Panc1 (cell line): ENCODE data around the gene WWTR1.

Source experiments
- CTCF ChIP-seq: fragments of 450-650 bp; IDR thresholded peaks from 2 replicates; pipeline ENCODE4 v1.5.1; 2017; ENCODE audit warnings: mild to moderate bottlenecking
- POLR2AphosphoS5 ChIP-seq: IDR thresholded peaks from 2 replicates; pipeline ENCODE4 v1.6.1; 2012; ENCODE audit warnings: mild to moderate bottlenecking, low read depth, low read length, moderate library complexity
- REST ChIP-seq, 2 experiments: IDR thresholded peaks; 2 replicates each; pipeline ENCODE4 v1.6.1; 2011 to 2012; ENCODE audit warnings: low read depth in 2 of 2, control low read depth in 1 of 2, low read length in 1 of 2, mild to moderate bottlenecking in 1 of 2, moderate library complexity in 1 of 2; ENCODE audit not compliant: insufficient read depth in 1 of 2
- SIN3A ChIP-seq: IDR thresholded peaks from 2 replicates; pipeline ENCODE4 v1.6.1; 2012; ENCODE audit warnings: low read depth, mild to moderate bottlenecking, low read length, moderate library complexity, borderline replicate concordance; ENCODE audit not compliant: insufficient read depth

- no peak for TF ChIP-seq POLR2AphosphoS5
- TF ChIP-seq CTCF, result no peak
- TF ChIP-seq REST (IDR thresholded peaks at IDR 0.05; ENCODE audit: insufficient read depth in 1 of 2, low read depth in 2 of 2, low read length in 1 of 2), result peak in 1 of 2 experiments; percentile 52; a peak in 1 of 4 replicates
- TF ChIP-seq SIN3A, result no peak
Measured at GRCh38 chr3:149678351-149678950, 20.6 kb upstream of the WWTR1 start.
